ENCODE data around the gene UCHL3. TPM values are rescaled to one million over a fixed set of nuclear protein-coding genes. Genes with fewer than 3 reads are reported as not detected.

Gene UCHL3
- total and polyA plus RNA-seq, 2 of the 8 experiments (the other 6 are each of a cell fraction or from before 2014, with no cell fraction given), result 33.0 to 61.1 TPM

DNA sequence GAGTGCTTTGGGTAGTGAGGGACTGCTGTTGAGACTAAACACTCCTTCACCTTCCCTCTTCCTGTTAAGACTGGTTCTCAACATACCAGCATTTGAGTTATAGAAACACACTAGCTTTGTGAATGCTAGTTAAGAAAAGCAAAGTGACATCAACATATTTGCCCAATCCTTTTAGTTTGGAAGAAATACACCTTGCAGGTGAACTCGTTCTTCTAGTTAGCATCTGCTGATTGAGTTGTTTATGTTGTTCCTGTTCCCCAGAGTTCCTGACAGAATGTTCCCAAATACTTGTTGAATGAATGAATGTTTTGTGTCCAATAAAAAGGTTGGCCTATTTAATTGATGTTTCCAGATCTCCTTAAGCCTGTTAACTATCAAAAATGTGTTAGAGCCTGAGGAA is 93.6 kb downstream of the UCHL3 start (continued):
- TF ChIP-seq EZH2 (IDR thresholded peaks at IDR 0.05; ENCODE audit: low read depth, low read length, severe bottlenecking) (no peak), JUN (IDR thresholded peaks at IDR 0.05; ENCODE audit: low read depth, low read length) (no peak), SP2 (IDR thresholded peaks at IDR 0.05; ENCODE audit: low read length) (no peak), RNF2 (IDR thresholded peaks at IDR 0.05; ENCODE audit: borderline replicate concordance, low read depth, low read length, missing control alignments, poor library complexity, severe bottlenecking) (no peak), TAF1 (IDR thresholded peaks at IDR 0.05; ENCODE audit: low read depth, low read length) (no peak)

Measured in H1 (cell line).